ENCODE data around the gene SLC6A17.

SLC6A17 gene

DNA sequence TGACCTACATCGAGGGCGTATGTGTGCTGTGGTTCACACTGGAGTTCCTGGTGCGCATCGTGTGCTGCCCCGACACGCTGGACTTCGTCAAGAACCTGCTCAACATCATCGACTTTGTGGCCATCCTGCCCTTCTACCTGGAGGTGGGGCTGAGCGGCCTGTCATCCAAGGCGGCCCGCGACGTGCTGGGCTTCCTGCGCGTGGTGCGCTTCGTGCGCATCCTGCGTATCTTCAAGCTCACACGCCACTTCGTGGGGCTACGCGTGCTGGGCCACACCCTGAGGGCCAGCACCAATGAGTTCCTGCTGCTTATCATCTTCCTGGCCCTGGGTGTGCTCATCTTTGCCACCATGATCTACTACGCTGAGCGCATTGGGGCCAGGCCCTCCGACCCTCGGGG is 72.8 kb downstream of the SLC6A17 start:
- no peak for DNase-seq (ENCODE audit: low spot score)

DNA sequence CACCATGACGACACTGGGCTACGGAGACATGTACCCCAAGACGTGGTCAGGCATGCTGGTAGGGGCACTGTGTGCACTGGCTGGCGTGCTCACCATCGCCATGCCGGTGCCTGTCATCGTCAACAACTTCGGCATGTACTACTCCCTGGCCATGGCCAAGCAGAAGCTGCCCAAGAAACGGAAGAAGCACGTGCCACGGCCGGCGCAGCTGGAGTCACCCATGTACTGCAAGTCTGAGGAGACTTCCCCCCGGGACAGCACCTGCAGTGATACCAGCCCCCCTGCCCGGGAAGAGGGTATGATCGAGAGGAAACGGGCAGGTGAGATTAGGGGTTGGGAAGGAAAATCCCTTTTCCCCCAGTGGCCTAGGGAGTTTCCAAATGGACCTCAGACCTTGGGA is 73.3 kb downstream of the SLC6A17 start:
- DNase-seq (ENCODE audit: low spot score), result no peak

DNA sequence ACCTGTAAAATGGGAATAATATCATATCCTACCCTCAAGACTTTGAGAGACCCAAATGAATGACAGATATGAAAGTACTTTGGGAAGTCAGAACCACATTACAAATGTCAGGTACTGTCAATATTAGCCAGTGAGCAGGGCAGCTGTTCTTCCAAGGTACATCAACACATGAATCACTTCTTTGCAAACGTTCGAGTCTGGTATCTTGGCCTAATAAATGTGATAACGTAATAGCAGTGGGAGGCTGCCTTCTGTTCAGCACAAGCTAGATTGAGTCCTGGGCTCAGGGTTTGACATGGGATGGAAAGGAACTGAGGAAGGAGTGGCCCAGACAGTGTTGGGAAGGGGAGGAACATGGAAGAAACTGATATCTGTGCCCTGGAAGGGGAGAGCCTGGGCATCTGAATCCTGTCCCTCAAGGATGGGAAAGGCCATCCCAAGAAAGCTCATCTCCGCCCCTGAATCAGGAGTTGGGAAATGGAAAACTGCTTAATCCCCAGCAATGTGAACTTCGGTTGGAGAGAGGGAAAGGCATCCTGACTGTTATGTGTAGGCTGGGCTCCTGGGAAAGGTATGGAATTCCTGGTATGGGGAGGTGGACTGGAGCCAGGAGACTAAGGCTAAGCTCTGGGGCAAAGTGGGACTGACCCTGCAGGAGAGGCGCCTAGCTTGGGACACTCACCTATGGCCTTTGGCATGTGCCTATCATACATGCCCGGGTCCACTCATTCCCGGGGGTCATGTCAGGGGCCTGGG is 74.1 kb downstream of the SLC6A17 start:
- no peak for DNase-seq (ENCODE audit: low spot score)

DNA sequence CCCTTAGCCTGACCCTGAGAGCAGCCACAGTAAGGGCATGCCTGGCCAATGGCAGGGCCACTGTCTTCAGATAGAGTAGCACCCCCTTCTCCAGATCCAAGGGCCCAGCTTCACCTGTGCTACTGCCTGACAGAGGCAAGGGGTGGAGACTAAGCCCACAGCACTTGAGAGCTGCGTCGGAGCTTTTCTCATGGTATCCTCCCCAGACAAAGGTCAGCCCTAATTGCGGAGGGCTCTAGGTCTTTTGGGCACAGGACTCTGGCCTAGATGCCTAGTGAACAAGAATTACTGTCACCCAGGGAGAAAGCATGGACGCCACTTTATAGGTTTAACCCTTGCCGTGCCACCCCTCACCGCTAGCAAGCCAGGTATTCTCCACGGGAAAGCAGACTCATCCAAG is 74.9 kb downstream of the SLC6A17 start:
- no peak for DNase-seq (ENCODE audit: low spot score)

DNA sequence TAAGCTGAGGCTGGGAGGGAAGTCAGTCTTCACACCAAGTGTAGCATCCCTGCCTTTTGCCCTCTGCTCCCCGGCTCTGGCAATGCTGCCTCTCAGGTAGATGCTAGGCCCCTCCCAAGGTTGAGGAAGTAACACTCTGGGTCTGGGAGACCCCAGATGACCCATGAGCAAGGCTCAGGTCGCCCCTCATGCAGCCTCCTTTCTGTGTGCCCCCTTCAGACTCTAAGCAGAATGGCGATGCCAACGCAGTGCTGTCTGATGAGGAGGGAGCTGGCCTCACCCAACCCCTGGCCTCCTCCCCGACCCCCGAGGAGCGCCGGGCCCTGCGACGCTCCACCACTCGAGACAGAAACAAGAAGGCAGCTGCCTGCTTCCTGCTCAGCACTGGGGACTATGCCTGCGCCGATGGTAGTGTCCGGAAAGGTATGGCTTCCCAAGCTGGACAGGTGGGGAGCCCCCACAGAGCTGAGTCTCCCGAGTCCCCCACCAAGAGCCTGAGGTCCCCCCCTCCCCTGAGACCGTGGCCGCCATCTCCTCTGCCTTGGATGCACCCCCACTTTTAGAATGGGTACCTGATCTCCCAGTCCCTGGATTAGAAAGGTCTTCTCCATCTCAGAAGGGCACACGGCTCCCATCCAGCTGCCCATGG is 75.6 kb downstream of the SLC6A17 start:
- no peak for DNase-seq (ENCODE audit: low spot score)

DNA sequence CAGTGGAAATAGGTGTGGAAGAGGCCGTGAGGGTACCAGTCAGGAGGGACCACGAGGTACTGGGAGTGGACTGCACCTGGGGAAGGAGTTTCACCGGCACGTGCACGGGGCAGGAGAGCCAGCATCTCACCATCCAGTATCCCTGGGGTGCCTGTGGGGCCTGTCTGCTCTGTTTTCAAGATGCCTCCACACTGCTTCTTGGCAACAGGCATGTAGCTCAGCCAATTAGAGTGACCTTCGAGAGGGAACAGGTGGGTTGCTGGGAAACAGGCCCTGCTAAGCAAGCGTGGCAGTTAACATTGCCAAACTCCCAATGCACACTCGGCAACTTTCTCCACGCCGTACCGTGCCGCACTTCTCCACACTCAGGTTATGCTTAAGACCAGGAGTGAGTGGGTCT is 77.5 kb downstream of the SLC6A17 start:
- DNase-seq (ENCODE audit: low spot score), result no peak

DNA sequence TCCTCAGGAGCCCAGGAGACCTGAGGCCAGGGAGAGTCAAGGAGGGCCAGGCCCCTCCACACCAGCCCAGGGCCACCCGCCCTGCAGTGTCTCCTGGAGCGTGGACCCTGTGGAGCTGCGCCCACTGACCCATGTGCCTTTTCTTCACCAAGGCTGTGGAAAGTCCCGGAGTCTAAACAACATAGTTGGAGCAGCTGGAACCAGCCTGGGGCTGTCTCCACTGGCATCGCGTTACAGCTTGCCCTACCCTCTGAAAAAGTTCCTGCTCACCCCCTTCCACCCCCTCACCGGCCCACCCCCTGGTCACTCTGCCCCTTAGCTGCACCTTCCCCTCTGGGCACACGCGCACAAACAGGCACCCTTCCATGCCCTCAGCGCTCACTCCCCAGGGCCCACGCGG is 78.1 kb downstream of the SLC6A17 start:
- DNase-seq (ENCODE audit: low spot score), result no peak

DNA sequence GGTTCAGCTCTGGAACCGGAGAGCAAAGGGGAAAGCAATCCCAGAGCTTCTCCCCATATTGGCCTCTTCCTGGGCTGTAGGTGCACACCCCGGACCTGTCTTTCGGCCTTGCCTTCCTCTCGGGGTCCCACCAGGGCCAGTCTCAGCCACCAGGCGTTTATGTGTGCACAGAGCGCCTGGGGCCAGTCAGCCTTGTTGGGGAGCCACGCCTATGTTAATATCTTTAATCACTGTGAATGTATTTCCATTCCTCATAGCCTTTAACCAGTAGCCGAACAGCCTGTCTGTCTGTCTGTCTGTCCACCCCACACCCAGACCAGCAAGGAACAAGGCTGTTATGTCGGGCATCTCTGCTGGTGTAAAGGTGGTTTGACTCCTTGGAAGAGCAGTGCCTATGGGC is 78.6 kb downstream of the SLC6A17 start:
- no peak for DNase-seq (ENCODE audit: low spot score)

DNA sequence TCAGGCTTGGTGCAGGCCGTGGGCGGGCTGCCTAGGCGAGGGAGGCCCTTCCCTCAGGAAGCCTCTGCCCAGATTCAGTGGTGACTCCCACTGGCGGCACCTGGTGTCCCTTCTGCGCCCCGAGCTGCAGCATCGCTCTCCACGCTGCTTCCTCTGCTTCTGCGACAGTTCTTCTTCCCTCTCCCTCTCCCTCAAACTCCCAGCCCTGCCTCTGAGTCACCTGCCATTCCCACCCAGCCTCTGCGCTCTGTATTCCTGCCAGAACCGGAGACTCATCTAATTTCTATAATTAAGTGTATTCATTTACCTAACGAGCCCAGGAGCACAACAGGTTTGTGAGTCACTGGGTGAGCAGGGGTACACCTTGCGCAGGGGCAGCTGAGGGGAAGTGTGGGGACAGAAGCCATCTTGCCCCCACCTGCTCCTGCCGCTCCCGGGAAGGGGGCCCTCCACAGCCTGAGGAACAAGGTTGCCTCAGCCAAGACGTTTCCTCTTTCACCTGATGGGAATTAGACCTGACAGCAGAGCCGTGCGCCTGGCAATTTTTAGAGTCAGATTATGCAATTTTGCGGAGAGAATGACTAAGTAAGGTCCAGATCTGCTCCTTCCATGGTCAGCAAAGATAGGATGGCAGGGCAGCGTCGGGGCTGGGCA is 79.2 kb downstream of the SLC6A17 start:
- DNase-seq (ENCODE audit: low spot score), result no peak

DNA sequence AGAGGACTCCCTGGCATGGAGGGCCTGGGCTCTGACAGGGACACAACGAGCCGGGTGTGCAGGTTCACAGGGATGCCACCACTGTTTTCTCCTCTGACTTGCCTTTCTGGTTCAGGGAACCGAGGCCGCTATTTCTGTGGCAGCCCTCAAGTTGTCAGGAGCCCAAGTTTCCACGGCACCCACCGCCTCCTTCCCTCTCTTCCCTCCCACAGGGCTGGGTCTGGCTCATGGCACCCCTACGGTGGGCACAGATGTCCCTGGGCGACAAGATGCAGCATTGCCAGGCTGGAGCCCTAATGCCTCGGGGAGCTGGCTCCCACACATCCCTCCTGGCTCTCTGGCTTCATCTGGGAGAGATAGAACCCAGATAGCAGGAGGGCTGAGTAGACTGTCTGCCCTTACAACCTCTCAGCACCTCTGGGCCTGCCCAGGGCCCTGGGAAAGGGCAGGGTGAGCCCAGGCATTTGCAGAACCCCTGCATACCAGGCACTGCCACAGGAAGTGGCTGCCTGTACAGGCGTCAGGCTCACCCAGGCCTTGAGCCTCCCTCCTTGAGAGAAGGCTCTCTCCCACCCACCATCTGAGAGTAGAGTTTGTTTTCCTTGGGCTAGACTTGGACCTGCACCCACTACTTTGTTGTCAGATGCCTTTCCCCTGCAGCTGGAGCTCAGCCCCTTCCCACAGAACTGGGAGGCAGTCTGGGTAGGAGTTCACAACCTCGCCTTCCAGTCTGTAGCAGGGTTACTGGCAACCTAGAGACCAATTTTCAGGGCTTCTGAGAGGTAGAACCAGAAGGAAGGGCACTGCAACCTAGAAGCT is 80.3 kb downstream of the SLC6A17 start:
- DNase-seq (ENCODE audit: low spot score), result no peak

DNA sequence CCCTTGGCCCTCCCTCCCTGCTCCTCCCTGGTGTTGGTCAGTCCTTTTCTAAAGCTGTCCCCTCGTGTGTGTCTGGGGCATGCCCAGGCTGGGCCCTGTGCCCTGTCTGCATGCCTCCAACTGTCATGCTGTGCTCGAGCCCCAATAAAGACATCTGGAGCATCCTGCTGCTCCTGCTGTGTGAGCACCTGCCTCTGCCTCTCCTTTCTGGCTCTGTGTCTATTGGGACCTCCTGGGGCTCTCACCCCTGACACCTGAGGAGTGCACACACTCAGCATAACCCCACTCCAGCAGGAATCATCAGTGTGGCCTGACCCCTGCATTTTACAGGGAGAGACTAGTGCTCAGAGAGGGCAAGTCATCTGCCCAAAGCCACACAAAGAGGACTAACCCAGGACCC is 83.6 kb downstream of the SLC6A17 start:
- DNase-seq (ENCODE audit: low spot score), result no peak

DNA sequence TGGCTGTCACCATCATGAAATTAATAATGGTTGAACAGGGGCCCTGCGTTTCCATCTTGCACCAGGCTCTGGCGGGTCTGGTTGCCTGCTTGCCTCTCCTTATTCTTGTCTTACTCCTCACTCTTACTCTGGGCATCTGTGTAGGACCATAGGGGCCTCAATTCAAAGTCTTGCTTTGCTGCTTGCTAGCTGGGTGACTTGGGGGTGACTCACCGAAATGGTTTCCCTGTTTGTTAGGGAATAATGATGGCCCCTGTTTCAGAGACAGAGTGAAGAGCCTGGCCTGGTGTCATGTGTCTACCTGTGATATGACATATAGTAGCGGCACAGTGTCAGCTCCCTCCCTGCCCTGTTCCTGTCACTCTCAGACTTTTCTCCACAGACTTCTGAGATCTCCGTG is 84.4 kb downstream of the SLC6A17 start:
- no peak for DNase-seq (ENCODE audit: low spot score)

DNA sequence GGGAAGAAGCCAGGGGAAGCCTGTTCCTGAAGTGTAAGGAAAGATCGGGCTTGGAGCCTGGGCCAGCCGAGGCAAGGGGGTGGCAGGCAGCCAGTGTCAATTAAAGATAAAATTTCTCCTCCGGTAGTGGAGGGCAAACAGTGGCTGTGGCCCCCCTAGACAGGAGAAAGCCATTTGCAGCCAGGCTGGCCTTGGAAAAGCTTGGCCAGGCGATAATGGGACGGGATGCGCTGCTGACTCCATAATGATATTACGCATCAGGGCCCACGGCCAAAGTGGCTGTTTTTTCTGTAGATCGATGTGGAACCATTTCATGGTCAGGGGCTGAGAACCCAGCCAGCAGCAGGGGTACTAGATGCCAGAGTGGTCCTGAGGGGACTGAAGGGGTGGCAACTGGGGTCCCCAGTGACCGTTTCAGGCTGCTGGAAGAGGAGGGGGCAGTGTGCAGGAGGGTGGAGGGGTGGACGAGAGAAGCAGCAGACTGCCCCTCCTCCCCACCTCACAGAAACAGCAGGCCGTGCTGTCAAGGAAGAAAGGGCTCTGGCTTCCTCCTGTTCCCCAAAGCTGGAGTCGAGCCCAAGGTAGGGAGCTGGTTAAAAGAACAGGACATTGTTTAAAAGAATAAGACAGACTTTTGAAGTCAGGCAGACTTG is 85.0 kb downstream of the SLC6A17 start:
- DNase-seq (ENCODE audit: low spot score), result no peak

DNA sequence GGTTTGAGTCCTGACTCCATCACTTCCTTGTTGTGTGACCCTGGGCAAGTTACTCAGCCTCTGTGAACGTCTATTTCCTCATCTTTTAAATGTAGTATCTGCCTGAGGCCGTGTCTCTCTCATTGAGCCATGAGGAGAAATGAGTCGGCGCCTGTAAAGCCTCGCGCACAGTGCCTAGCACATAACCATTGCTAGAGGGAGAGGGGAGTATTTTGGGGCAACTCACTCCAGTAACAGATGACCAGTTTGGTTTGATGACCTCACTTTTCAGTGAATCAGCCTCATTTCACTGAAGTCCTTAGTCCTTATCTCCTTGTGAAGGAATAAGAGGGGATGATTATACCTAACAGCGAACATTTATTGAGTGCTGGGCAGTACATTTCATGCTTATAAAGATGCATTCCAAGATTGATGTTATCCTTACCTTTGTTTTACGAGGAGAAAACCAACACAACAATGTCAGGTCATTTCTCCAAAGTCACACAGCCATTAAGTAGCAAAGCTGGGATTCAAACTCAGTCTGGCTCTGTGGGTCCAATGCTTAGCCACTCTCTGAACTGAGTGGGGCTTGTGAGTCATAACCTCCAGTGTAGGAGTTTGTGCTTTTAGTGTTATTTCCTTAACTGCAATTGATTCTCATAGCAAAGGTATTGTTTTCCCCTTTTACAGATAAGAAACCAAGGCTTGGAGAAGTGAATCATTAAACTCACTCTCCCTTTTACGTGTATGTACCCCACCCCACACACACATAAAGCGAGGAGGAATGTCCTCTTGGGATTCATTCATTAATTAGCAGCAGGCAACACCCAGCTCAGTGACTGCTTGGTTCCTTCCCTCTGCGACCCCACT is 85.8 kb downstream of the SLC6A17 start:
- DNase-seq (ENCODE audit: low spot score), result no peak

DNA sequence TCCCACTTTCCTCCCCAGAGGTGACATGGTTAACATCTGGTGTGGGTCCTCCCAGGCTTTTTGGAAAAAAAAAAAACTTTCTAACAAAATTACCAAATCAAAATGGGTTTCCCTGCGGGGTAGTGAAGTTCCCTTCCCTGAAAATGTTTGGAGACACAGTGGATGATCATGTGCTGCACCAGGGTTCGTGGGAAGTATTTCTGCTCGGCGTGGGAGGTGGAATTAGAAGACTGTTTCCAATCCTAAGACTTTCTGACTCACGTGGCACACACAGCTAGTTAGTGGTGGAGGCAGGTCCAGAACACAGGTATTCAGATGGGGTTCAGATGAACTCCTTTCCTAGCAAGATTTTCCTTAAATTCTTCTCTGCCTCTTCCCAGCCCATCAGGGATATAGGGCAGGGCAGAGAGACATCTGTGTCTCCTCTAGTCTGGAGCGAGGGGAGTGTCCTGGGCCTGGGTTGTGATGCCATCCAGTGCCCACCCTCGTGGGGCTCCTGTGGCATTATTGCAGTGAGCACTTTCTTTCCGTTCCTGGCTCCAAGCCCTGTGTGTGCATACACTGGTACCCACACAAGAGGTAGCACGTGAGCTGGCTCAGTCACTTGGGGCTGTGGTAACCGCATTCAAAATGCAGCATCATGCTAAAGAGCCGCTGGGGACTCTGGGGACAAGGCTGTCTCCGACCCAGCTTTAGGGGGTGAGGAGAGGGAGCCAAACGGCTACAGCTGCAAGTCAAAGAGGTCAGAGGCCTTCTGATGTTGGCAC is 87.3 kb downstream of the SLC6A17 start:
- no peak for DNase-seq (ENCODE audit: low spot score)

DNA sequence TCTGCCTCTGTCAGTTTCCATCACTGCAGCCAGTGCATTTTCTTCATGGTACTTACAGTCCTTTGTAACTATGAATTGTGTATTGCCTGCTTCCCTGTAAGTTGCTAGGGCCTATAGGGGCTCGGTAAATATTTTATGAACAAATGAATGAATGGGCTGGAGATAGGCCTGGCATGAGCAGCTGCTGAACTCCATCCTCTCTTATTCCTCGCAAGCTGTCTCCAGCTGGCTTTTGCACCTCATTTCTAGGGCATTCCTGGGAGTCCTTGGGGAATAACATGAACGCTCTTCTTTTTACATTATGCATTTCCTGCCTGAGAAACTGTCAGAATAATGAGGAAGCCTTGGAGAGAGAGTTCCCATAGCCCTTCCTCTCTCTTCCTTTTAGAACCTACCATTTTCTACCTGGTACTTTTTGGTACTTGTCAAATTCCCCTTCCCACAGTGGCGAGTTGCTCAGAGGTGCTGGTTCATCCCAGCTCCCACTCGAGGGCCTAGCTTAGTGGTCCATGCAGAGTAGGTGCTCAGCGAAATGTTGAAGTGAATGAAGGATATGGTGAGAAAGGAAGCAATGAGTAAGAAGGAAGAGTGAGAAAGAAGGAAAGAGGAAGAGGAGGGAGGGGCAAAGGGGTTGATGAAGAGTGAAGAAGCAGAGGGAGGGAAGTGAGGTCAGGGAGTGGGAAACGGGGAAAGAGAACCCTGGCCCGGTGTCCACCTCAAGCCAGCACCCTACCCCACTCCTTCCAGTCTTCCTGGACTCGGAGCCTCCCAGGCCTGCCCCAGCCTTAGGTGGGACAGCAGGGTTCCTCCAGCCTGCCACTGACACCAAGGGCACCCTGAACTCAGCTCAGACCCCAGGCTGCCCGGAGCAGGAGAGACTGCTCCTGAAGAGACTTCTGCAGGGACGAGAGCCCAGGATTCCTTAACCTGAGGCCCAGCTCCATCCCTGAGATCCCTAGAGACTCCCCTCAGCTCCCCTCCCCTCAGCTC is 89.4 kb downstream of the SLC6A17 start:
- DNase-seq (ENCODE audit: low spot score), result no peak

DNA sequence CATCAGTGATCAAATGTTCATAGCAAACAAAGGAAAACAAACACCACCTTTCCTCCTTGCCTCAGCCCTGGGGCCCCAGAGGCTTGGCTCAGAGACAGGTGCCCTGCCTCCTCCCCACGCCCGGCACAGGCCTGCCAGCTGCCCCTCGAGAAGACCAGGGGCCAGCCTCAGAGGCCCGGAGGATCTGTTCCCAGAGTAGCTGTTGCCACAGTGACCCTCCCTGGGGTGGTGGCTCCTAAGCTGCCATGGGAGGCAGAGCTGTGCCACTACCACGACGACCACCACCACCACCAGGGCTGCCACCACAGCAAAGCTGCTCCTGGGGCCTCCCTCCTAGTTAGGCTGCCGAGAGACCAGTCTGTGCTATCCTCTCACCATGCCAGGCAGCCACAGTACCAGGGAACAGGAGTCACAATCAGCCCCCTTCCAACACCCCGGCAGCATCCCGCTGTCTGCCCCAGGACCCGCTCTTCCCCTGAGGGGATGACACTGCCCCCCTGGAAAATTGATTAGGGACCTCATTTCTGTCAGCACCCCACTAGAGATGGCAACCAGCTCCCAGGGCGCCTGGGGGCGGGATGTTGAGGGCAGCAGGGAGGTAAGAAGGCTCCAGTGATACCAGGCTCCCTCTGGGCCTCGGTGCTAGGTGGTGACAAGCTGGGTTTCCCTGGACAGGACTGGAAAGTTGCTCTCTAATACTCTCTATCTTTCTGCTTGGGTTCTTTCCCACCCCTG is 90.3 kb downstream of the SLC6A17 start:
- DNase-seq (ENCODE audit: low spot score), result no peak

DNA sequence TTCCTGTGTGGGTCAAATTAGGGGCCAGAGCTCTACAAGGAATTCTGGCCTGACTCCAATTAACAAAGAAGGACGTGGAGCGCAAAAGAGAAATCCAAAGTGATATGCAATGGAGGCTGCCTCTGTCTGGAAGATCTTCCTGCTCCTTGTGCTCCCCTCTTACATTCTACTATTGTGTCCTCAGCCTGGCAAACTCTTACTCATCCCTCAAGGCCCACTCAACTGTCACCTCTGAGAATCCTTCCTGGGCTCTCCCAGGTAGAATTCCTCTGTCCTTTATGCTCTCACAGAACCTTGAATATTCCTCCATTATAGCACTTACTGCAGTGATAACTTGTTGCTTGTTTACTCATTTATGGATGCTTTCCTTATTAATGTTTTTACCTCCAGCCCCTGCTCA is 91.2 kb downstream of the SLC6A17 start:
- DNase-seq (ENCODE audit: low spot score), result no peak

Measured in CD4-positive, alpha-beta T cell treated with Interleukin-2 at 100 ng/mL for 4 hours (primary cell).